HepG2 (cell line): ENCODE results near the gene SPTBN5. TPM values are rescaled to one million over a fixed set of nuclear protein-coding genes. Genes with fewer than 3 reads are reported as not detected.
A peak's percentile ranks its signal among the peaks of the same experiment; 100 is the strongest.

ENCODE experiments used
- AGO1 ChIP-seq: fragments of 200-400 bp; formaldehyde crosslinking; IDR thresholded peaks from 2 replicates; pipeline ENCODE4 v1.6.1; 2017; ENCODE audit warnings: mild to moderate bottlenecking, low read depth, low read length, moderate library complexity; ENCODE audit not compliant: poor library complexity, severe bottlenecking
- AGO2 ChIP-seq: fragments of 200-400 bp; formaldehyde crosslinking; optimal IDR thresholded peaks from 2 replicates; pipeline ENCODE3; 2017; ENCODE audit warnings: mild to moderate bottlenecking, low read depth, low read length, moderate library complexity
- CREM ChIP-seq, 2 experiments: sonication (generic) in 1 of 2; formaldehyde crosslinking in 1 of 2; IDR thresholded peaks; 2 replicates each; pipeline versions ENCODE4 v1.4.0 to v1.6.1; 2016 to 2020; ENCODE audit warnings: antibody characterized with exemption in 1 of 2, mild to moderate bottlenecking in 1 of 2, missing genetic modification reagents in 1 of 2
- MYC ChIP-seq: sonication (generic); formaldehyde crosslinking; IDR thresholded peaks from 2 replicates; pipeline ENCODE4 v1.9.0; 2021; ENCODE audit warnings: missing genetic modification reagents, borderline replicate concordance
- NFYC ChIP-seq: IDR thresholded peaks from 2 replicates; pipeline ENCODE4 v1.6.1; 2016; ENCODE audit warnings: missing genetic modification reagents, missing compliant biosample characterization
- NONO ChIP-seq, 2 experiments: fragments of 450-650 bp in 1 of 2; sonication (generic) in 1 of 2; formaldehyde crosslinking in 1 of 2; IDR thresholded peaks in 1 of 2; conservative IDR thresholded peaks in 1 of 2; 2 replicates each; pipeline versions ENCODE4 v1.6.1 to v1.8.0; 2017 to 2022; ENCODE audit warnings: mild to moderate bottlenecking in 1 of 2, missing genetic modification reagents in 1 of 2, moderate library complexity in 1 of 2
- ZNF232 ChIP-seq: sonication (generic); formaldehyde crosslinking; IDR thresholded peaks from 2 replicates; pipeline ENCODE4 v1.4.0; 2020; ENCODE audit warnings: missing genetic modification reagents, borderline replicate concordance
- ZNF572 ChIP-seq: sonication (generic); formaldehyde crosslinking; IDR thresholded peaks from 2 replicates; pipeline ENCODE4 v1.5.1; 2020; ENCODE audit warnings: mild to moderate bottlenecking, missing genetic modification reagents
- polyA plus RNA-seq, 8 experiments: library from polyadenylated mRNA; depleted of rRNA in 3 of 8; stranded (reverse) in 7 of 8; unstranded in 1 of 8; fragments of >200 nt; fragmentation: Illumina TruSeq in 4 of 8; extraction: Trizol in 4 of 8; gene quantifications; 2 replicates each; pipeline versions ENCODE4 v1.2.1 to v1.2.3, GENCODE V29; 2011 to 2016; ENCODE audit warnings: low read depth in 4 of 8, missing spikeins in 1 of 8, mixed read lengths in 1 of 8; ENCODE audit not compliant: insufficient read depth in 1 of 8
- total RNA-seq, 5 experiments: library from RNA; depleted of rRNA; stranded (reverse); fragments of >200 nt; fragmentation: Illumina TruSeq; extraction: Trizol; gene quantifications; 2 replicates each; pipeline ENCODE4 v1.2.3, GENCODE V29; 2016; ENCODE audit warnings: low read depth in 1 of 5
- TF ChIP-seq, protein P1 (sequence below): sonication (generic); formaldehyde crosslinking; IDR thresholded peaks from 2 replicates; pipeline ENCODE4 v1.4.0; 2020; ENCODE audit warnings: mild to moderate bottlenecking, missing genetic modification reagents
- TF ChIP-seq, protein P2 (sequence below): sonication (generic); formaldehyde crosslinking; IDR thresholded peaks from 2 replicates; pipeline ENCODE4 v1.5.1; 2020; ENCODE audit warnings: mild to moderate bottlenecking, missing genetic modification reagents, moderate library complexity

SPTBN5 gene
- total and polyA plus RNA-seq, 2 of the 13 experiments (the other 11 are each of a cell fraction or from before 2014, with no cell fraction given) = 0.01 to 0.07 TPM

DNA sequence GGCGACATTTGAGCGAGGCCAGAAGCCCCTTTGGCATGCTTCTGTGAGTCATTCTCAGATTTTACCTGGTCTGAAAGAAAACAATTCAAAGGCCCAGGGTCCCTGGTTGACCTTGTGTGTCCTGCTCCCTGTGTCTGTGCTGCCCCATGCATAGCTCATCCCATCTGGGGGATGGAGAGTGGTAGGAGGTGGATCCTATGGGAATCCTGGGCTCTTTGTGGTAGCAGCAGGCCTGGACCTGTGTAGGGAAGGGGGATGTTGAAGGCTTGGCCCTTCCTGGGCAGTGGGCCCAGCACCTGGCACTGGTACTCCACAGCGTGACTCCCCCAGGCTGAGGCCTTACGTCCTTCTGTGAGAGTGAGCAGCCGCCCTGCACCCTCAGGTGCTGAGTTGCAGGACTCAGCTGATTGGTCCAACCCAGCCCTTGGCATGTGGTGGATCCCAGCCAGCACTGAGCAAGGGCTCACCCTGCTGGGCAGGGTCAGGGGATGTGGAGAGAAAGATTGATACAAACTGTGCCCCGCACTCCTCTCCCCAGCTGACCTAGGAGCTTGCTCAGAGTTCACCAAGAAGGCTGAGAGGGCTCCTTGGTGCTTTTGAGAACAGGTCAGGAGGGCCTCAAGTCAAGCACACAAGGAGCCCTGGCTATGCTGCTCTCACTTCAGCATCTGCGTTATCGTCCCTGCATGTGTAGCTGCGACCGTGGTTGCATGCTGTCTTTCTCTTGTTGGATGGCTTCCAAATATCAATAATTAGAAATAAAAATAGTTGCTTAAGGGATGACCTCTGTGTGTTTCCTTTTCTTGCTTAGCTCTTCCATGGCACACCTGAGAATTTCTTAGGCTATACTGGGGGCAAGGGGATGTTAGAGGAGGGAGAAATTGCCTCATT is 87.3 kb downstream of the SPTBN5 start (continued):
- TF ChIP-seq, protein P1, sequence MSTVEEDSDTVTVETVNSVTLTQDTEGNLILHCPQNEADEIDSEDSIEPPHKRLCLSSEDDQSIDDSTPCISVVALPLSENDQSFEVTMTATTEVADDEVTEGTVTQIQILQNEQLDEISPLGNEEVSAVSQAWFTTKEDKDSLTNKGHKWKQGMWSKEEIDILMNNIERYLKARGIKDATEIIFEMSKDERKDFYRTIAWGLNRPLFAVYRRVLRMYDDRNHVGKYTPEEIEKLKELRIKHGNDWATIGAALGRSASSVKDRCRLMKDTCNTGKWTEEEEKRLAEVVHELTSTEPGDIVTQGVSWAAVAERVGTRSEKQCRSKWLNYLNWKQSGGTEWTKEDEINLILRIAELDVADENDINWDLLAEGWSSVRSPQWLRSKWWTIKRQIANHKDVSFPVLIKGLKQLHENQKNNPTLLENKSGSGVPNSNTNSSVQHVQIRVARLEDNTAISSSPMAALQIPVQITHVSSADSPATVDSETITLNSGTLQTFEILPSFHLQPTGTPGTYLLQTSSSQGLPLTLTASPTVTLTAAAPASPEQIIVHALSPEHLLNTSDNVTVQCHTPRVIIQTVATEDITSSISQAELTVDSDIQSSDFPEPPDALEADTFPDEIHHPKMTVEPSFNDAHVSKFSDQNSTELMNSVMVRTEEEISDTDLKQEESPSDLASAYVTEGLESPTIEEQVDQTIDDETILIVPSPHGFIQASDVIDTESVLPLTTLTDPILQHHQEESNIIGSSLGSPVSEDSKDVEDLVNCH = no peak
- TF ChIP-seq, protein P2, sequence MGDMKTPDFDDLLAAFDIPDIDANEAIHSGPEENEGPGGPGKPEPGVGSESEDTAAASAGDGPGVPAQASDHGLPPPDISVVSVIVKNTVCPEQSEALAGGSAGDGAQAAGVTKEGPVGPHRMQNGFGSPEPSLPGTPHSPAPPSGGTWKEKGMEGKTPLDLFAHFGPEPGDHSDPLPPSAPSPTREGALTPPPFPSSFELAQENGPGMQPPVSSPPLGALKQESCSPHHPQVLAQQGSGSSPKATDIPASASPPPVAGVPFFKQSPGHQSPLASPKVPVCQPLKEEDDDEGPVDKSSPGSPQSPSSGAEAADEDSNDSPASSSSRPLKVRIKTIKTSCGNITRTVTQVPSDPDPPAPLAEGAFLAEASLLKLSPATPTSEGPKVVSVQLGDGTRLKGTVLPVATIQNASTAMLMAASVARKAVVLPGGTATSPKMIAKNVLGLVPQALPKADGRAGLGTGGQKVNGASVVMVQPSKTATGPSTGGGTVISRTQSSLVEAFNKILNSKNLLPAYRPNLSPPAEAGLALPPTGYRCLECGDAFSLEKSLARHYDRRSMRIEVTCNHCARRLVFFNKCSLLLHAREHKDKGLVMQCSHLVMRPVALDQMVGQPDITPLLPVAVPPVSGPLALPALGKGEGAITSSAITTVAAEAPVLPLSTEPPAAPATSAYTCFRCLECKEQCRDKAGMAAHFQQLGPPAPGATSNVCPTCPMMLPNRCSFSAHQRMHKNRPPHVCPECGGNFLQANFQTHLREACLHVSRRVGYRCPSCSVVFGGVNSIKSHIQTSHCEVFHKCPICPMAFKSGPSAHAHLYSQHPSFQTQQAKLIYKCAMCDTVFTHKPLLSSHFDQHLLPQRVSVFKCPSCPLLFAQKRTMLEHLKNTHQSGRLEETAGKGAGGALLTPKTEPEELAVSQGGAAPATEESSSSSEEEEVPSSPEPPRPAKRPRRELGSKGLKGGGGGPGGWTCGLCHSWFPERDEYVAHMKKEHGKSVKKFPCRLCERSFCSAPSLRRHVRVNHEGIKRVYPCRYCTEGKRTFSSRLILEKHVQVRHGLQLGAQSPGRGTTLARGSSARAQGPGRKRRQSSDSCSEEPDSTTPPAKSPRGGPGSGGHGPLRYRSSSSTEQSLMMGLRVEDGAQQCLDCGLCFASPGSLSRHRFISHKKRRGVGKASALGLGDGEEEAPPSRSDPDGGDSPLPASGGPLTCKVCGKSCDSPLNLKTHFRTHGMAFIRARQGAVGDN (CRISPR knock-in tag) = peak; percentile 43
- TF ChIP-seq AGO2 = no peak
- TF ChIP-seq NONO (IDR thresholded peaks at IDR 0.05) = no peak
- no peak for TF ChIP-seq NONO (CRISPR knock-in tag; conservative IDR thresholded peaks at IDR 0.05)
- no peak for TF ChIP-seq MYC (CRISPR knock-in tag)
- TF ChIP-seq ZNF232 (CRISPR knock-in tag) = no peak
- TF ChIP-seq ZNF572 = no peak
- TF ChIP-seq CREM (IDR thresholded peaks at IDR 0.05) = no peak
- no peak for TF ChIP-seq CREM (CRISPR knock-in tag; IDR thresholded peaks at IDR 0.05)
- TF ChIP-seq AGO1 = no peak
- TF ChIP-seq NFYC (CRISPR knock-in tag) = peak; percentile 50; the same call in 1 of the 2 replicates
